ENCODE results near the gene PTGES2.
"Not testable (repeated sequence)": the region's sequence is repeated elsewhere in the genome, so short reads cannot be mapped to it uniquely, and the experiment has no call there.

PTGES2 gene

GRCh38 chr9:128087262-128087661 is 40.3 kb downstream of the PTGES2 start:
- no peak for DNase-seq

DNA sequence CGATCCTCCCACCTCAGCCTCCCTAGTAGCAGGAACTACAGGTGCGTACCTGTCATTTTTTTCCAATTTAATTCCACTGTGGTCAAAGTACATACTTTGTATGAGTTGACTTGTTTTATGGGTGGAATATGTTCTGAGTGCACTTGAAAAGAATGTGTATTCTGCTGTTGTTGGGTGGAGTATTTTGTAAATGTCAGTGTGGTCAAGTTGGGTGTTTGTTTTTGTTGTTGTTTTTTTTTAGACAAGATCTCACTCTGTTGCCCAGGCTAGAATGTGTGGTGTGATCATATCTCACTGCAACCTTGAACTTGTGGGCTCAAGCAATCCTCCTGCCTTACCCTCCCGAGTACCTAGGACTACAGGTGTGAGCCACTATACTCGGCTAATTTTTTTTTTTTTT is 41.6 kb downstream of the PTGES2 start:
- DNase-seq, result no peak

GRCh38 chr9:128084746-128085145 is 42.8 kb downstream of the PTGES2 start:
- DNase-seq, result no peak

- no peak for DNase-seq
Observed at GRCh38 chr9:128082151-128082550, 45.4 kb downstream of the PTGES2 start.

- no peak for DNase-seq
Observed at GRCh38 chr9:128081056-128081455, 46.5 kb downstream of the PTGES2 start.

GRCh38 chr9:128080206-128080605 is 47.3 kb downstream of the PTGES2 start:
- DNase-seq, result no peak

GRCh38 chr9:128078504-128079434 is 48.8 kb downstream of the PTGES2 start:
- DNase-seq, result no peak

DNA sequence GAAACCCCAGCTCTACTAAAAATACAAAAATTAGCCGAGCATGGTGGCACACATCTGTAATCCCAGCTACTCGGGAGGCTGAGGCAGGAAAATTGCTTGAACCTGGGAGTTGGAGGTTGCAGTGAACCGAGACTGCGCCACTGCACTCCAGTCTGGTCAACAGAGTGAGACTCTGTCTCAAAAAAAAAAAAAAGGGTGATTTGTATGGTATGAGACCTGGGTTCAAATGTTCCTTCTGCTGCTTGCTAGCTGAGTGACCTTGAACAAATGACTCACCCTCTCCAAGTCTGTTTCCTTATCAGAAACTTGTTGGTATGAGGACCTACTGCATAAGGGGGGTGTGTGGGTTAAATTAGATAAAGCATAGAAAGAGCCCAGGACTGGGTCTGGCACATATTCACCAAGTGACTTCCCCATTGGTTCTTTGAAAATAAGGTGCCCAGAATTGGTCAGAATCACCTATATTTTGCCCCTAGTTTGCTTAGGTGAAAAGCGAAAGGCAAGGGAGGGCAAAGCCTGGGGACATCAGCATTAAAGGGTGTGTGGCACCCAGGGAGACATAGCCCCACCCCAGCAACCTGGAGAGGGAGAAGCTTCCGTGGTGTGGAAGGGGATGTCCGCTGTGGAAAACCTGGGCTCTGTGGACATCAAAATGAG is 49.6 kb downstream of the PTGES2 start:
- DNase-seq, result no peak

- DNase-seq, result no peak
Observed at GRCh38 chr9:128073253-128073886, 54.2 kb downstream of the PTGES2 start.

DNA sequence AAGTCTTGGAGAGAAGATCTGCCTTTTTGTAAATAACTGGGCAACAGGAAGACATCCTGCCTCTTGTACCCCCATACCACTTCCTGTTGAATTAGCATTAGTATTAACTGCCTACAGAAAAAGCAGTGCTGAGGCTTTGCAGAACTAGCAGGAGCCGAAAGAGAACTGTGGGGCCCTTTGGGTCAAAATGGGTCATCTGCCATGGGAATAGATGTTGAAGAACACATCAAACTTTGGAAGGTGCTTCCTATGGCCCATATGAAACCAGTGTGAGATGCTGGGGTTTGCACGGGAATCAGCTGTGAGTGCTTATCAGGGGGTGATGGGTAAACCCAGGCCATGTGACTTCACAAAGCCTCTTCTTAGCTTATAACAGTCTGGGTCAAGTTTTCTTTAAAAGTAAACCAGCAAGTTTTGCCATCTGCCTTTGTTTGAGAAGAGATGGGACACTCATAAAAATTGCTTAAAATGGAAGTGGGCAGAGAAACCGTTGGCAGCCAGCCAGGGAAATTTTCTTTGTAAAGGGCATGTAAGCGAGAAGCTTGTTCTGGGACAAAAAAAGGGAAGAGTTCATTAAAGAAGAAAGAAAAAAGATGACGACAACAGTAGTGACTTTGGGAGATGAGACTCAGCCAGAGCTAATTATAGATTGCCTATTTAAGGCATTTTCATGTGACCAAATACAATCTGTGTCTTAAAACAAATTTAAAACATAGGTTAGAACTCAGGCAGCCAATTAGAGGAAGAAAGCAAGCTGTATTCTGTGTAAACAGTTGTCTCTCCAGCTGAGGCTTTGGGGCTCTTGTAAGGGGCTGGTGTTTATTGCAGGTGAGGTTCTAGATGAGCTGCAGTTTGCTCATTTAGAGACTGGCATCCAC is 55.1 kb downstream of the PTGES2 start:
- DNase-seq, result peak; percentile 59

DNA sequence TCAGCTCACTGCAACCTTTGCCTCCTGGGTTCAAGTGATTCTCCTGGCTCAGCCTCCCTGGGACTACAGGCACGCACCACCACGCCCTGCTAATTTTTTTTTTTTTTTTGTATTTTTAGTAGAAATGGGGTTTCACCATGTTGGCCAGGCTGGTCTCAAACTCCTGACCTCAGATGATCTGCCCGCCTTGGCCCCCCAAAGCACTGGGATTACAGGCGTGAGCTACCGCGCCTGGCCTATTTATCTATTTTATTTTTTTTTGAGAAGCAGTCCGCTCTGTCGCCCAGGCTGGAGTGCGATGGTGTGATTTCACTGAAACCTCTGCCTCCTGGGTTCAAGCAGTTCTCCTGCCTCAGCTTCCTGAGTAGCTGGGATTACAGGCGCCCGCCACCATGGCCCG is 56.1 kb downstream of the PTGES2 start:
- DNase-seq, result not testable (repeated sequence)

GRCh38 chr9:128070874-128071273 is 56.7 kb downstream of the PTGES2 start:
- no peak for DNase-seq

All from right kidney (tissue), 1 donor.